ENCODE results near the gene GALNT11.
"Not testable (repeated sequence)": the region's sequence is repeated elsewhere in the genome, so short reads cannot be mapped to it uniquely, and the experiment has no call there.

GALNT11 gene

GRCh38 chr7:152025077-152025936, at the start of gene GALNT11:
TSS of gene GALNT11 (plus strand) at chr7:152025674. CDS start at chr7:152094228, 68,554 bp downstream.
- DNase-seq: peak; percentile 89

GRCh38 chr7:151978616-151979015, 46.9 kb upstream of the GALNT11 start:
- no peak for DNase-seq

- no peak for DNase-seq
Observed at GRCh38 chr7:151981223-151981622, 44.3 kb upstream of the GALNT11 start.

DNA sequence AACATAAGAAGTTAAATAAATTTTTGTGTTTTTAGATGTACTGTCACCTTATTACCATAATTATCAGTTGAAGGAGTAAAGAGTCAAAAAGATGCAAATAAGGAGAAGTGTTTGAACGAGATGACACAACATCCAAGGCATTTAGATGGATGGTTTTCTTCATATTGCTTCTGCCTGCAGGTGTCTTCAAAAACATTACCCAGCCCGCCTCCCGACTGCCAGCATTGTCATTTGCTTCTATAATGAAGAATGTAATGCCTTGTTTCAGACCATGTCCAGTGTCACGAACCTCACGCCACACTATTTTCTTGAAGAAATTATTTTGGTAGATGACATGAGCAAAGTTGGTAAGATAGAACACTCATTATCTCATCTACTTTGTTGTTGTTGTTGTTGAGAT, 42.7 kb upstream of the GALNT11 start:
- DNase-seq: no peak

- no peak for DNase-seq
Observed at GRCh38 chr7:151984612-151985011, 40.9 kb upstream of the GALNT11 start.

DNA sequence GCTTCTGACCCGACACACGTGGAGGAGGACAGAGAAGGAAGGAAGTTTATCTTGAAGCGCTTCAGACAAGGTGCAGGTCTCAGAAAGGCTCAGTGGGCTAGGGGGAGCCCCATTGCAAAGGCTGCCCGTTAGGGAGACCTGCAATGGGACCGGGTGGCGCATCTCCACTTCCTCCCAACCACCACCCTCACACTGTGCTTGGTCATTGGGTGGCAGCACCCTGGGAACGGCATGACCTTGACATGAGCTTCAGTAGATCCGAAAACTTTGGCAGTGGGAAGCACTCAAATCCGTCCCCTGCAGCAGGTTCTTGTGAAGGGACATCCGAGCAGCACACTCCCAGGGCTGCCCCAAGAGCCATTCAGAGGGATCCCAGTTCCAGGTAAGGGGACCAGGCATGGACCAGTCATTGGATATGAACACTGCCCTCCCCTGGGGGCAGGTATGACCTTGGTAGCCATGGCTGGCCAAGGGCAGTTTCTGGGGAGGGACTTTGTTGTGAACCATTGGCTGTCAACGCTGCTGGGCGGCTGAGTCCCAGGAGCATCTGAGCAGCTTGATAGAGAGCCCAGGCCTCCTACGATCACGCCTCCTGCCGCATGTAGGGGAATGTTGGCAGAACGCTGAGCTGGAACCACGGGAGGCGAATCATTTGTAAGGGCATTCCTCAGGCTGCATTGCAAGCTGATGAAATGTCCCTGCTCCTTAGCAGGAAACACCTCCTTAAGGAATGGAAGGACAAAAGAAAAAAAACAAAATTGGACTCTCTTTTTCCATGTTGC, 37.5 kb upstream of the GALNT11 start:
- no peak for DNase-seq

DNA sequence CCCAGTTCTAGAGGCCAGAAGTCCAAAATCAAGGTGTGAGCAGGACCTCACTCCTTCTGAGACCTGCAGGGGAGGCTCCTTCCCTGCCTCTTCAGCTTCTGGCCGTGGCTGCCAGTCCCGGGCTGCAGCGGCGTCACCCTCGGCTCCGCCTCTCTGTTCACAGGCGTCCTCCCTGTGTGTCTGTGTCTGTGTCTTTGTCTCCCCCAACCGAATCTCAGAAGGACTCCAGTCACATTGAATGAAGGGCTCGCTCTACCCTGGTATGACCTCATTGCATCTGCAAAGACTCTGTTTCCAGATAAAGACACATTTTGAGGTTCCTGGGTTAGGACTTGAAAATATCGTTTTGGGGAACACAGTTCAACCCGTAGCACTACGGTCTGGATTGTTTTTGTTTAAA, 33.1 kb upstream of the GALNT11 start:
- peak; percentile 61 for DNase-seq

- DNase-seq: peak; percentile 65
Observed at GRCh38 chr7:151993977-151994676, 31.3 kb upstream of the GALNT11 start.

DNA sequence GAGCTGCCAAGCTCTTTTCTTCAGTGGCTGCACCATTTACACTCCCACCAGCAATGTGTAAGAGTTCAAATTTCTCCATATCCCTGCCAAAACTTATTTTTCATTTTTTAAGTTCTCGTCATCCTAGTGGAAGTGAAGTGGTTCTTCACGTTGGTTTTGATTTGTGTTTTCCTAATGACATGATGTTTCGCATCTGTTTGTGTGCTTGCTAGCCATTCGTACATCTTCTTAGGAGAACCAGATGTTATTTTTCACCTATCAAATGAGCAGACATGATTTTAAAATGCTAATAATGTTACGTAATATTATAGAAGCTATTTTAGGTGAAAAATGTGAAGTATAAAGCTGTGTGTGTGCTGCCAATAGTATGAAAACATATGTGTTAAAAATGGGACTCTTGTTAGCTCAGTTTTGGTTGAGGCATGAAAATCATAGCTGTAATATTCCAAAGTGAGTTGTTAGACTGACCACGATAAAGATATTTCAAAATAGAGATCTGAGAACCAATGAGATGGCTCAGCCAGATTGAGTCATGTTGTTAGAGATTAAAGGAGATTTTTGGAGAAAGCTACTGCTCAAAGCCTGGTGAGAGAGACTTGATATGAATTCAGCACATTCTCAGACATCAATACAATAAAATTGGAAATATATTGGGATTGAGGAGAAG, 25.9 kb upstream of the GALNT11 start:
- DNase-seq: no peak

GRCh38 chr7:152000191-152000590, 25.3 kb upstream of the GALNT11 start:
- no peak for DNase-seq

GRCh38 chr7:152006336-152006735, 19.1 kb upstream of the GALNT11 start:
- DNase-seq: no peak

DNA sequence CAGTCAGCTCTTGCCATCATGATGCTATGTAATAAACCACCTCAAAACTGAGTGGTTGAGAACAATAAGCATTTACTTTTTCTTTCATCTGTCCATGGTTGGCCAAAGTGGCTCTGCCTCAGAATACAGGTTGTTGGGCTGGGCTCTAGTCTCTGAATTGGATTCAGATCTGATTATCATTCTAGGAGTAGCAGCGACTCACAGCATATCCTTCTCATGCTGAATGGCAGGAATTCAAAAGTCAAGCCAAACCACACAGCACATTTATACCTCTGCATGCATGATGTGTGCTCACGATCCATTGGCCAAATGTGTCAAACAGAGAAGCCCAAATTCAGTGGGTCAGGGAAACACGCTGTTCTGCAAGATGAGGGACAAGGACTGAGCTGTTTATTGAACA, 13.6 kb upstream of the GALNT11 start:
- no peak for DNase-seq

- DNase-seq: no peak
Observed at GRCh38 chr7:152013230-152013629, 12.2 kb upstream of the GALNT11 start.

DNA sequence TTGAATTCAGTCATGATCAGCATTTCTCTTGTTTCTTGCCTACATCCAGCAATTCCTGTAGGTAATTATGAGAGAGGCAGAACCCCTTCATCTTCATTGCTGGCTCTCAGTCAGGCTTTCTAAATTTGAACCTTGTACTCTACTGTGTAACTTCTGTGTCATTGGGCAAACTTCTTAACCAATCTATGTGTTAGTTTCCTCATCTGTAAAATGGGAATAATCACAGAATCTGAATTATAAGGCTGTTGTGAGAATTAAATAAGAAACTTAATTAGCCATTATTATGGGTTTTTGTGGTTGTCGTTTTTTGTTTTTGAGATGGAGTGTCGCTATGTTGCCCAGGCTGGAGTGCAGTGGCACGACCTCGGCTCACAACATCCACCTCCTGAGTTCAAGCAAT, 11.5 kb upstream of the GALNT11 start:
- DNase-seq: no peak

GRCh38 chr7:152014722-152015121, 10.8 kb upstream of the GALNT11 start:
- DNase-seq: no peak

- DNase-seq: no peak
Observed at GRCh38 chr7:152015600-152015999, 9.9 kb upstream of the GALNT11 start.

- no peak for DNase-seq
Observed at GRCh38 chr7:152016947-152017346, 8.5 kb upstream of the GALNT11 start.

- not testable (repeated sequence) for DNase-seq
Observed at GRCh38 chr7:152017683-152018082, 7.8 kb upstream of the GALNT11 start.

DNA sequence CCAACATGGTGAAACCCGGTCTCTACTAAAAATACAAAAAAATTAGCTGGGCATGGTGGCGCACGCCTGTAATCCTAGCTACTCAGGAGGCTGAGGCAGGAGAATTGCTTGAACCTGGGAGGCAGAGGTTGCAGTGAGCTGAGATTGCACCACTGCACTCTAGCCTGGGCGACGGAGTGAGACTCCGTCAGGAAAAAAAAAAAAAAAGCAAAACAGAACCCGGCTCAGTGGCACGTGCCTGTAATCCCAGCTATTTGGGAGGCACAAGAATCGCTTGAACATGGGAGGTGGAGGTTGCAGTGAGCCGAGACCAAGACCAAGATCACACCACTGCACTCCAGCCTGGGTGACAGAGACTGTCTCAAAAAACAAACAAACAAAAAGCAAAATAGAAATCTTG, 3.7 kb upstream of the GALNT11 start:
- not testable (repeated sequence) for DNase-seq

DNA sequence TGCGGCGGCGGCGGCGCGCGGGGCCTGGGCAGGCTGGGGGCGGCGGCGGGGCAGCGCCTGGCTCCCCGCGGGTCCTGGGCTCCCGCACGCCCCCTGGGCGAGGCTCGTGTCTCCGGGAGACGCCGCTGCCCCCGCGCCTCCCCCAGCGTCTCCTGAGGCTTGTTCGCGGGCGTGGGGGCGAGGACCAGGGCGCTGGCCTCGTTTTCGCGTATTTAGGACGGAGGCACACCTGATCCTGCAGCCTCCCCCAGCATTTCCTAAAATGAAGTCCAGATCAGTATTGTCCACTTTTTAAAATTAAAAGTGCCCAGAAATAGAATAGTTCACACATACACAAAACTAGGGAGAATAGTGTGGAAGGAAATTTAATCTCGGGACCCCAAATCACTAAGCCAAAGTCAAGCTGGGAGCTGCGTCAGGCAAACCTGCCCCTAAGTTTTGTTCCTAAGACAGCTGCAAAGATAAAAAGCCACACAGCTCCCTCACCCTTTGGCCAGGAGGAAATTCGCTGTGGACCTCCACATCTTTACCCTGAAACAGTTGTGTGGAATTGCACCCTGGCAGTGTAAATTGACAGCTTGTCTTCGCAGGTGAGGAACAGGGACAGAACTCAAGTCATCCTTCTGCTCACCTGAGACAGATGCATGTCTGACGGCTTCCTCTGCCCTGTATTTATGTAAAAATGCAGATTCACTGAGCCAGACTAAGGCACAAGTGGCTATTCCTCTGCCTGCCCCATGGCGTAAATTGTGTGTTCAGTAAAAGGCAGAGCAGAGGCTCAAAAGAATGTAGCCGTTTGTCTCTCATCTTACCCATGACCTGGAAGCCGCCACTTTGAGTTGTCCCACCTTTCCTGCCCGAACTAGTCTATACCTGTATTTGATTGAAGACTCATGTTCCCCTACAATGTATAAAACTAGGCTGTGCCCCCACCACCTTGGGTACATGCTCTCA, 740 bp downstream of the GALNT11 start:
- no peak for DNase-seq

- not testable (repeated sequence) for DNase-seq
Observed at GRCh38 chr7:152027491-152028365, 2.3 kb downstream of the GALNT11 start.

Measured in activated CD4-positive, alpha-beta T cell treated with anti-CD3 and anti-CD28 coated beads for 48 hours (primary cell).